KMS-11 (cell line): ENCODE data around the gene SIM1.

Experiments used
- H2AFZ ChIP-seq: fragments of 200-600 bp; sonication (generic); 2 replicates; pipeline ENCODE4 v1.6.1; 2016; ENCODE audit warnings: antibody characterized with exemption, mixed run types, low read depth
- H3K27ac ChIP-seq: fragments of 200-600 bp; sonication (generic); 2 replicates; pipeline ENCODE4 v1.6.1; 2016; ENCODE audit warnings: mild to moderate bottlenecking, mixed run types
- H3K27me3 ChIP-seq: fragments of 200-600 bp; sonication (generic); 2 replicates; pipeline ENCODE4 v1.6.1; 2017; ENCODE audit warnings: mild to moderate bottlenecking, low read depth, mixed run types, moderate library complexity; ENCODE audit not compliant: insufficient read depth
- H3K36me3 ChIP-seq: fragments of 200-600 bp; sonication (generic); 2 replicates; pipeline ENCODE4 v1.6.1; 2017; ENCODE audit warnings: mild to moderate bottlenecking, mixed run types; ENCODE audit not compliant: insufficient read depth
- H3K4me1 ChIP-seq: fragments of 200-600 bp; sonication (generic); 2 replicates; pipeline ENCODE4 v1.6.1; 2016; ENCODE audit warnings: mild to moderate bottlenecking, low read depth, mixed run types; ENCODE audit not compliant: poor library complexity, severe bottlenecking
- H3K4me2 ChIP-seq: fragments of 200-600 bp; sonication (generic); 2 replicates; pipeline ENCODE4 v1.7.0; 2016; ENCODE audit warnings: mild to moderate bottlenecking, mixed run types
- H3K4me3 ChIP-seq: fragments of 200-600 bp; sonication (generic); IDR thresholded peaks from 2 replicates; pipeline ENCODE4 v1.6.1; 2017; ENCODE audit warnings: low read depth, low read length, mixed read lengths; ENCODE audit not compliant: insufficient read depth
- H3K79me2 ChIP-seq: fragments of 200-600 bp; sonication (generic); 2 replicates; pipeline ENCODE4 v1.6.1; 2016; ENCODE audit warnings: low read depth, mixed run types; ENCODE audit not compliant: insufficient read depth
- H3K9ac ChIP-seq: fragments of 200-600 bp; sonication (generic); 2 replicates; pipeline ENCODE4 v1.6.1; 2016; ENCODE audit warnings: mild to moderate bottlenecking, mixed run types
- H4K20me1 ChIP-seq: fragments of 200-600 bp; sonication (generic); 2 replicates; pipeline ENCODE4 v1.6.1; 2016; ENCODE audit warnings: mild to moderate bottlenecking, mixed run types; ENCODE audit not compliant: insufficient read depth
- TF ChIP-seq, protein P1 (sequence below): fragments of 200-600 bp; sonication (generic); conservative IDR thresholded peaks from 2 replicates; pipeline ENCODE4 v1.6.1; 2017; ENCODE audit warnings: low read depth, mild to moderate bottlenecking, antibody characterized with exemption, low read length, moderate library complexity, mixed read lengths

The SIM1 gene

DNA sequence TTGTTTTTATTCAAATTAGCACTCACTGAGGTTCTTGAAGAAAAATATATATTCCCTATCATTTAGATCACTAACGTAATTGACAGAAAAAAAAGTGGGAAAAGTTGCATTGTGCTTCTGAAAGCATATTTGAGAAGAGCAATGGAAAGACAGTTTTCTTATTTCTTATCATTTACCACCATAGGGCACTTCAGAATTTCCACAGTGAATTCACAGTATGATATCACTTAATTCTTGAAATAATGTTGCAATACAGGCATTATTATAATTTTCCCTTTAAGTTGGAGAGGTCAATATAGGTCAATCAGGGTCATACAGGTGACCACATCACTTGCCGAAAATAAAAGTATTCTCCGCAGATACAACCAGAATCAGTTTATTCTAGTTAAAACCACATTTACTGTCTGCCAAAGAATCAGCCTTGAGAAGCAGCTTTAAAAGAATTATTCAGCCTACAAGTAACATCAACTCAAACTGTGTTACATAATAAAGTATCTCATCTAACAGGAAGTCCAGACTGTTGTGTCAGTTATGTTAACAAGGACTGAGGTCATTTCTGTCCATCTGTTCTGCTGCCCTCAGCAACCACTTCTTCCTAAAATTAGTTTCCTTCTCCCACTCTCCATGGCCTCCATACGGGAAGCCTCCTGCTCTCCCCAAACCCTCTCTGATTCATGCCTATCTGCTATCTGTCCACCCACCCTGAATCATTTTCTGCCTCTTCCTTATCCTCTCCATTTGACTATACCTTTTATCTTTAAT lies 121.2 kb downstream of the SIM1 start:
- Histone ChIP-seq H3K79me2 (no peaks in the 10 kb centered on the region), H3K4me2 (no peak overlapping the region), H3K4me1 (peaks cover 12% of the 10 kb centered on the region), H3K9ac (no peak overlapping the region), H3K27me3 (no peaks in the 10 kb centered on the region), H3K27ac (no peak overlapping the region), H3K4me3 (no peak overlapping the region), H3K36me3 (no peaks in the 10 kb centered on the region), H2AFZ (no peak overlapping the region), H4K20me1 (no peaks in the 10 kb centered on the region)
- TF ChIP-seq, protein P1, sequence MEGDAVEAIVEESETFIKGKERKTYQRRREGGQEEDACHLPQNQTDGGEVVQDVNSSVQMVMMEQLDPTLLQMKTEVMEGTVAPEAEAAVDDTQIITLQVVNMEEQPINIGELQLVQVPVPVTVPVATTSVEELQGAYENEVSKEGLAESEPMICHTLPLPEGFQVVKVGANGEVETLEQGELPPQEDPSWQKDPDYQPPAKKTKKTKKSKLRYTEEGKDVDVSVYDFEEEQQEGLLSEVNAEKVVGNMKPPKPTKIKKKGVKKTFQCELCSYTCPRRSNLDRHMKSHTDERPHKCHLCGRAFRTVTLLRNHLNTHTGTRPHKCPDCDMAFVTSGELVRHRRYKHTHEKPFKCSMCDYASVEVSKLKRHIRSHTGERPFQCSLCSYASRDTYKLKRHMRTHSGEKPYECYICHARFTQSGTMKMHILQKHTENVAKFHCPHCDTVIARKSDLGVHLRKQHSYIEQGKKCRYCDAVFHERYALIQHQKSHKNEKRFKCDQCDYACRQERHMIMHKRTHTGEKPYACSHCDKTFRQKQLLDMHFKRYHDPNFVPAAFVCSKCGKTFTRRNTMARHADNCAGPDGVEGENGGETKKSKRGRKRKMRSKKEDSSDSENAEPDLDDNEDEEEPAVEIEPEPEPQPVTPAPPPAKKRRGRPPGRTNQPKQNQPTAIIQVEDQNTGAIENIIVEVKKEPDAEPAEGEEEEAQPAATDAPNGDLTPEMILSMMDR: no peak

DNA sequence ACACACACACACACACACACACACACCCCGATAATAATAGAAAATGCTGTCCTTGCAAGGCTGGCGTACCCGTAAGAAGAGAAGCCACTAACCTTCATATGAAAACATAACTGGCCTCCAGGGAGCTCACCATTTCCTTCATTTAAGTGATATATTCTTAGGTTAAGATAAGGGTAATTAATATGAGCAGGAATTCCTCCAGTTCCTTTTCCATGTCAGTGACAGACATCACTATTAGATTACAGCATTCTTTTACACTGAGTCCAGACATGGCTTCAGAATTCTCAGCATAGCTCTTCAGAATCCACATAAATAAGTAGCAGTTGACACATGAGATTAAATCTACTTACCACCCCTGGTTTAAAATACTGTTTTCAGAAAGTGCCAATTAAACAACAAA lies 121.9 kb downstream of the SIM1 start:
- no peaks in the 10 kb centered on the region for H3K79me2 ChIP-seq
- no peaks in the 10 kb centered on the region for H3K27me3 ChIP-seq
- H3K4me3 ChIP-seq: no peak overlapping the region
- H3K4me2 ChIP-seq: no peak overlapping the region
- peaks cover 5% of the 10 kb centered on the region for H3K4me1 ChIP-seq
- H3K36me3 ChIP-seq: no peaks in the 10 kb centered on the region
- TF ChIP-seq, protein P1: no peak
- no peaks in the 10 kb centered on the region for H4K20me1 ChIP-seq
- H3K9ac ChIP-seq: no peak overlapping the region
- H3K27ac ChIP-seq: no peak overlapping the region
- H2AFZ ChIP-seq: no peak overlapping the region

DNA sequence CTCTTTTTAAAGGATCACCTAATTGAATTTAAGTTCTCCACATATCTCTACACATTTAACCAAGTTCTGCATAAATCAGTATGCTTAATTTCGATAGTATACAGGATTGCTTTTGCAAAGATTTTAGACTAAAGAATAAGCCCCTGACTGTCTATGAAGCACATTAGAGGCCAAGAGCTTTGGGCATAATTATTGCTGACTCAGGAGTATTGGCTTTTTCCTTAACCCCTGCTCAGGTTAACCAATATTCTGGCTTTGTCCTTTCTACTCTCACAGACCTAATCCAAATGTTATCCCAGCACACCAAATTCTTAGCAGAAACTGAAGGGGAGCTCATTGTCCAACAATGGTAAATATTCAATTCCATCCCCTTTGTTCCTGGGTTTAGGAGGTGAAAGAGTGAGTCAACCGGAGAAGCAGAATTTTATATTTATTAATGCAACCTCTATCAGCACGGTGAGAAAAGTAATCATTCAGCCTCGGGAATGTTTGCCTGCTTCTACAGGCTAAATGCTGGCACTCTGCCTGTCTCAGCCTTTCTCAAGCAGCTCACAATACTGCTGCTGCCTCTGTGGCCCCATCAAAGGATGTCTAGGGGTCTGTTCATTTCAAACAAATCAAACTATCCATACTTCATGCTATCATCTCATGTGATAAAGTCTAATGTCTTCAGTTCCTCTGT lies 125.0 kb downstream of the SIM1 start:
- no peaks in the 10 kb centered on the region for H3K4me1 ChIP-seq
- H3K79me2 ChIP-seq: no peaks in the 10 kb centered on the region
- no peak overlapping the region for H3K4me2 ChIP-seq
- TF ChIP-seq, protein P1: no peak
- no peak overlapping the region for H3K27ac ChIP-seq
- H4K20me1 ChIP-seq: no peaks in the 10 kb centered on the region
- no peaks in the 10 kb centered on the region for H3K27me3 ChIP-seq
- H2AFZ ChIP-seq: no peak overlapping the region
- H3K9ac ChIP-seq: no peak overlapping the region
- no peaks in the 10 kb centered on the region for H3K36me3 ChIP-seq
- H3K4me3 ChIP-seq: no peak overlapping the region

DNA sequence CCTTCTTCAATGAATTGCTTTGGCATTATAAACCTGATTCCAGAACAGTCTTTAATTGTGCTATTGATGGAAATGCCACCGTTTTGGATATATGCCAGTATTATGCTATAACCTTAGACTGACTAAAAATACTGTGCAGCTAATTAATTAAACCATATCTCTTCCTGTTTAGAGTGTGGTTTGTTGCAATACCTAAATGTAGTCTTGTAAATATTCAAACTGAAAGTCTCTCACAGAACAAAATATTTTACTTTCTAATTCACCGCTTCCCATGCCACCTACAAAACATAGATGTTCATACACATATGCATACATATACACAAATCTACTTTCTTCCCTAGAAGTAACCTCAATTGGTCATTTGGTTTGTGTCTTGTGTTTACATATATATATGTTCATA lies 126.6 kb downstream of the SIM1 start:
- H3K27ac ChIP-seq: no peak overlapping the region
- H3K4me3 ChIP-seq: no peak overlapping the region
- H2AFZ ChIP-seq: no peak overlapping the region
- H3K36me3 ChIP-seq: no peaks in the 10 kb centered on the region
- H3K4me2 ChIP-seq: no peak overlapping the region
- H3K4me1 ChIP-seq: no peaks in the 10 kb centered on the region
- no peaks in the 10 kb centered on the region for H3K27me3 ChIP-seq
- H3K9ac ChIP-seq: no peak overlapping the region
- TF ChIP-seq, protein P1: no peak
- no peaks in the 10 kb centered on the region for H4K20me1 ChIP-seq
- H3K79me2 ChIP-seq: no peaks in the 10 kb centered on the region
